Activated T-helper 17 cell treated with anti-CD3 and anti-CD28 coated beads, Interleukin-2, amount 50 U/mL, for 72 hours (primary cell): ENCODE measurements around the gene MRPS26. TPM values are rescaled to one million over a fixed set of nuclear protein-coding genes. Genes with fewer than 3 reads are reported as not detected.

Experiments used
- ATAC-seq: fragments of 150-1000 bp; cut with Tn5 transposase; replicated peaks from 2 replicates; pipeline ENCODE4 v1.10.0; 2021; ENCODE audit warnings: mild to moderate bottlenecking, moderate library complexity
- H3K27ac Mint-ChIP-seq: one replicate; pipeline ENCODE4 v1.8.0; 2022; ENCODE audit warnings: mixed read lengths
- H3K27me3 Mint-ChIP-seq: one replicate; pipeline ENCODE4 v1.8.0; 2022; ENCODE audit warnings: mixed read lengths
- H3K36me3 Mint-ChIP-seq: one replicate; pipeline ENCODE4 v1.8.0; 2022; ENCODE audit warnings: low read depth, mild to moderate bottlenecking, mixed read lengths
- H3K4me1 Mint-ChIP-seq: one replicate; pipeline ENCODE4 v1.8.0; 2022; ENCODE audit warnings: mixed read lengths
- H3K4me3 Mint-ChIP-seq: one replicate; pipeline ENCODE4 v1.8.0; 2022; ENCODE audit warnings: mild to moderate bottlenecking, mixed read lengths
- H3K9me3 Mint-ChIP-seq: one replicate; pipeline ENCODE4 v1.8.0; 2022; ENCODE audit warnings: mixed read lengths
- total RNA-seq, 2 donors: library from RNA; stranded (reverse); gene quantifications; one replicate each; pipeline ENCODE4 v1.2.3, GENCODE V29; 2022

MRPS26 gene
- total RNA-seq, 2 donors from 2014 or later = 52.9 to 66.4 TPM

DNA sequence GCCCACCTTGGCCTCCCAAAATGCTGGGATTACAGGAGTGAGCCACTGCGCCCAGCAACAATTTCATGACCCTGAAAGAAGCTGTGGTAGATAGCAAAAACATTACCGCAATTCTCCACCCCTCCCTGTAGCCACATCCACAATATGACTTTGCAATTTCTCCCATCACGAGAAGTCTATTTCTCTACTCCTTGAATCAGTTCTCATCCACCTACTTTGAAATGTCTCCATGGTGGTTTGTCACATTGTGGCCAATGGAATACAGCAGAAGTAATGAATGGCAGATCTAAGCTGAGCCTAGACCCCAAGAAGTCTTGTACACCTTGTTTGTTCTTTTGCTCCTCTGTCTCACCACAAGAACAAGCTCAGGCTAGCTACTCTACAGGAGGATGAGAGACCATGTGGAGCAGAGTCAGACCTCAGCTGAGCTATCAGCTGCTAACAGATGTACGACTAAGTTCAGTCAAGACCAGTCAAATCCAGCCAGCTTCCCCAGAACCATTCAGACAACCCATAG is 31.8 kb downstream of the MRPS26 start:
- peak overlapping the region; percentile 35 for H3K4me3 Mint-ChIP-seq
- H3K36me3 Mint-ChIP-seq = no peaks in the 10 kb centered on the region
- no peaks in the 10 kb centered on the region for H3K9me3 Mint-ChIP-seq
- no peak overlapping the region for H3K27ac Mint-ChIP-seq
- peak; percentile 61 for ATAC-seq
- H3K27me3 Mint-ChIP-seq = peaks cover 22% of the 10 kb centered on the region
- peaks cover 4% of the 10 kb centered on the region for H3K4me1 Mint-ChIP-seq

DNA sequence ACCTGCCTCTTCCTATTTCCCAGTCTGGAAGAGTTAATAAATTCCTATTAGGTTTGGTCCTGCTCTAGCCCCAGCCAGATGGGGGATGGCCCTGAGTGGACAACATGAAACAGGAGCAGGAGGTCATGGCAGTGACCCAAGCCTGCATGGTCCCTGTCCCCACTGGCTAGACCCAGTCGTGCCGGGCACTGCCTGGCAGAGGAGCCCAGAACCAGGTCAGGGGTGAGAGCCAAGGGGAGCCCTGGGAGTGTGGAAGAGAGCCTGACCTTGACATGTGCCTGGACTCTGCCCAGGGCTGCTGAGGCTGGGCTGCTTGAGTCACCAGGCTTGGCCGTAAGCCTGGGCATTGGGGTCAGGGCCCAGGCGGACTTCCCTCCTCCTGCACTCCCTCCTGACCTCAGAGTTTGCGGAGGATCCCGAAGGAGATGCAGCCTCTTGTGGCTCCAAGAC is 35.1 kb downstream of the MRPS26 start:
- Mint-ChIP-seq H3K4me3 (no peak overlapping the region), H3K36me3 (no peaks in the 10 kb centered on the region), H3K9me3 (no peaks in the 10 kb centered on the region), H3K4me1 (peaks cover 4% of the 10 kb centered on the region), H3K27ac (no peak overlapping the region), H3K27me3 (peaks cover 34% of the 10 kb centered on the region)
- ATAC-seq = no peak

DNA sequence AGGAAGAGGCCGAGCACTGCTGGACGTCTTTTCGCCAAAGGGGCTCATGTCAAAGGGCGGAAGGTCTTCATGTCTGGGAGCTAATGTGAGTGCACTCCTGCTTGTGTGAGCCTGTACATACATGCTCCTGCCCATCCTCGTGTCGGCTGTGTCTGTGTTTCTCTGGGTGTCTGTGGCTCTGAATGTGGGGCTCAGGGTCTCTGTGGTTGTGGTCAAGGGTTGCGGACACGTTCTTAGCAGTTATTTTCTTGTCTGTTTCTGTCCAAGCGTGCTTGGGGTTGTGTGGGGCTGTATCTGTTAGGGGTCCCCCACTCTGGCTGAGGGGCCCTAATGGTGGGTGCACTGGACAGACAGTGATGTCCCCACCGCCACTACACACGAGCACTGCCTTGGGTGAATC is 35.8 kb downstream of the MRPS26 start:
- Mint-ChIP-seq H3K36me3 (no peaks in the 10 kb centered on the region), H3K27me3 (peaks cover 34% of the 10 kb centered on the region), H3K27ac (no peak overlapping the region), H3K4me1 (peaks cover 4% of the 10 kb centered on the region), H3K9me3 (no peaks in the 10 kb centered on the region), H3K4me3 (peak overlapping the region; percentile 9)
- no peak for ATAC-seq

DNA sequence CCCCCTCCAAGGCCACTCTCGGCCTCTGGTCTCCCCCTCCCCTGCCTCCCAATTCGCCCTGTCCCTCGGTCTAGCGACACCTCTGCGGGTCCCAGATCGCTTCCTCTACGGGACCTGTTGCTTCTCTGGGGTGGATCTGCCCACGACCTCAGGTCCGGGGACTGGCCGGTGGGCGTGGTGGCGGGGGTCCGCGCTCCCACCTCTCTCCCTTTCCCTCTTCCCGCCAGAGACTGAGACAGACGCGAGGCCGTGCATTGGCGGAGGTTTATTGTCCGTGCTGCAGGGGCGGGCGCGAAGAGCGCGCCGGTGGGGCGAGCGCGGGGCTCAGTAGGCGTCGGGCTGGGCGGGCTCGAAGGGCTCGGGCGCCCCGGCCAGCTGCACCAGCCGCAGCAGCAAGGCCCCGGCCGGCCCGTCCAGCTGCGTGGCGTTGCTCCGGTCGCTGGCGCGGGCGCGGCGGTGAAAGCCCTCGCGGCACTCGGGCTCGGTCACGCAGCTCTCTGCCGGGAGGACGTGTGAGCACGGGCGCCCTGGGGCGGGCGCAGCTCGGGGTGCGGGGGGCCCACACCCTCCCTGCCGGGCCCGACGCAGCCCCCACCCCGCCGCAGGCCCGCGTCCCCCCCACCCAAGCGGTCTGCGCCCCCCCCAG is 36.6 kb downstream of the MRPS26 start:
- Mint-ChIP-seq H3K27me3 (peaks cover 34% of the 10 kb centered on the region), H3K9me3 (no peaks in the 10 kb centered on the region), H3K4me3 (peak overlapping the region; percentile 9)

DNA sequence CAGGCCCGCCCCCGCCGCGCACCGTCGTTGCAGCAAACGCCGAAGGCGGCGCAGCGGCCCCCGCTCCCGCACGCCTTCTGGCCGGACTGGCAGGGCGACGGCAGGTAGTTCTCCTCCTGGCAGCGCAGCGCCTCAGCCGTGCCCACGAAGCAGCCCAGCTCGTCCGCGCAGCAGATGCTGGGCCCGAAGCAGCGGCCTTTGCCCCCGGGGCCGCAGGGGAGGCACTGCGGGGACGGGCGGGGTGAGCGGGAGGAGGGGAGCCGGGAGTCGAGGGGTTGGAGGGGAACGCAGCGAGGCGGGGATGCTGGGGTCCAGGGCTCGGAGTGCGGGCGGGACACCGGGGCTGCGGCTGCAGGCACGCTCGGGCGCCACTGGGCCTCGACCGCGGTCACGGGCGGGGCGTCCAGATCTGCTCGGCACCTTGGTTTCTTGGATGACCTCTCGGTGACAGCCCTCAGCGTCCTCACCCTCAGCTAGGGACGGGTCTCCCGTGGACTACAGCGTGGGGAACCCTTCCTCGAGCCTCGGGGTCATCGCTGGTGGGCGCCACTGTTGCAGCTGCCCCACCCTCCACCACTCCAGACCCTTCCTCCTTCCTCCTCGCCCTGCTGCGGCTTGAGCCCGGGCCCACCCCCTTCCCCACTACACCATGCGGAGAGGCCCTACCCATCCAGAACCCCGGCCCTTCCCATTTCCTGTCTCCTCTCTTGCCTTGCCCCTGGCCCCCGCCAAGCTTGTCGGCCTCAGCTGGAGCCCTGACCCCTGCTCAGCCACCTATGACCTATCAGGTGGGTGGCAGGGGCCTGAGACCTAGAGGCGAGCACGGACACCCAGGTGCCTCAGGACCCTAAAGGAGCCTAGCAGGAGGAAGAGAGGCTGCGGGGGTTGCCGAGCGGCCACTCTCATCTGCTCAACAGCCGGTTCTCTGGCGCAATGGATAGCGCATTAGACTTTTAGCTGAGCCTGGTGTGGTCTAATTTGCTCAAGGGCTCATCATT is 37.4 kb downstream of the MRPS26 start:
- H3K36me3 Mint-ChIP-seq = no peaks in the 10 kb centered on the region
- no peaks in the 10 kb centered on the region for H3K9me3 Mint-ChIP-seq
- H3K27me3 Mint-ChIP-seq = peaks cover 34% of the 10 kb centered on the region
- ATAC-seq = peak; percentile 52
- H3K4me1 Mint-ChIP-seq = no peaks in the 10 kb centered on the region
- peak overlapping the region; percentile 51 for H3K4me3 Mint-ChIP-seq
- no peak overlapping the region for H3K27ac Mint-ChIP-seq

More for the DNA sequence above, 36.6 kb downstream of the MRPS26 start:
- H3K36me3 Mint-ChIP-seq = no peaks in the 10 kb centered on the region
- peaks cover 4% of the 10 kb centered on the region for H3K4me1 Mint-ChIP-seq
- peak; percentile 30 for ATAC-seq
- no peak overlapping the region for H3K27ac Mint-ChIP-seq

DNA sequence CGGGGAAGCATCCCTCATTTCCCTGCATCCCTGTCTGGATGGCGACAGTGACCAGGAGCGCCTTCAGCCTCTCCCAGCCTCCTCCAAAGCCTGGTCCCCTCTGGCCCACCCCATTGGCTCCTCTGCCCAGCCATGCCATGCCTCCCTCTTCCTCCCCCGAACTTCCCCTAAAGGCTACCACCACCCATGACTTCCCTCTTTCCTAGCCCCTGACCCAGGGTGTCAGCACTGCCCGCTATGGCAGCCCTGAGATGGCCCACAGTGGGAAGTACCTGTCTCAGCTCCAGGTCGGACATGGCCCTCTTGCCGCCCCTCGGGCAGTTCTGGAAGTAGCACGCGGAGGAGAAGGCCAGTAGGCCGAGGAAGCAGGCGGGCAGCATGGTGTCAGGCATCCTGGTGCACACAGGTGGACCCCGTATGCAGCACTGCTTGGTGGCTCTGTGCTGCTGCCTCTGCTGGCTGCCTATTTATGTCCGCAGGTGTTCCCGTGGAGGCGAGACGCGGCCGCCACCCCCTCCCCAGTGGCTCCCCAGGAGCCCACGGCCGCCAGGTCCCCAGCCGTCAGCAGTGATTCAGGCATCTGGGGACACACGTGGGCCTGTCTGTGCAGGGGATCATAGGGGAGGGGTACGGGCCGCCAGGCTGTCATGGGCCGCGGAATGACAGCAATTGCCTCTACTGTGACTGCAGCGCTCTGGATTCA is 38.6 kb downstream of the MRPS26 start, which contains the start of gene AVP:
AVP (minus strand) TSS at position 442 of the 703 bp plus-strand sequence; CDS start at position 392, 50 bp downstream.
- no peak within 1 kb of the TSS for H3K27ac Mint-ChIP-seq
- H3K9me3 Mint-ChIP-seq = no peaks in the 10 kb centered on the region
- H3K4me3 Mint-ChIP-seq = peak within 1 kb of the TSS; percentile 51
- ATAC-seq = no peak
- no peaks in the 10 kb centered on the region for H3K4me1 Mint-ChIP-seq
- H3K27me3 Mint-ChIP-seq = peaks cover 34% of the 10 kb centered on the region
- H3K36me3 Mint-ChIP-seq = no peaks in the 10 kb centered on the region

DNA sequence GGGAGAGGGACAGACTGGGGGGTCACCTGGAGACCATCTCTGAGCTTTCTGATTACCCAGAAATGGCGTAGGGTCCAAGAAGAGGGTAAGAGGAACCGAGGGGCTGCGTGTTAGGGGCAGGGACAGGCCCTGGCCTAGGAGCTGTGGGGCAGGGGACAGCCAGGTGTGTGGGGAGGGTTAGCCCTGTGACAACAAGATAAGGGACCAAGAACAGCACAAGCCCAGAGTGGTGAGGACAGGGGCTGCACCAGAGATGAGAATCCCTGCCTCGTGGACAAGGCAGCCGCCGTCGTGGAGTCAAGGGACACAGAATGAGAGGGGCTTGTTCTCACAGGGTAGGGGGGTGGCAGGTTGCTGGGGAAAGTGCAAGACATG is 39.1 kb downstream of the MRPS26 start:
- no peak overlapping the region for H3K4me3 Mint-ChIP-seq
- H3K9me3 Mint-ChIP-seq = no peaks in the 10 kb centered on the region
- H3K27ac Mint-ChIP-seq = no peak overlapping the region
- H3K4me1 Mint-ChIP-seq = no peaks in the 10 kb centered on the region
- H3K36me3 Mint-ChIP-seq = no peaks in the 10 kb centered on the region
- peaks cover 39% of the 10 kb centered on the region for H3K27me3 Mint-ChIP-seq
- no peak for ATAC-seq

DNA sequence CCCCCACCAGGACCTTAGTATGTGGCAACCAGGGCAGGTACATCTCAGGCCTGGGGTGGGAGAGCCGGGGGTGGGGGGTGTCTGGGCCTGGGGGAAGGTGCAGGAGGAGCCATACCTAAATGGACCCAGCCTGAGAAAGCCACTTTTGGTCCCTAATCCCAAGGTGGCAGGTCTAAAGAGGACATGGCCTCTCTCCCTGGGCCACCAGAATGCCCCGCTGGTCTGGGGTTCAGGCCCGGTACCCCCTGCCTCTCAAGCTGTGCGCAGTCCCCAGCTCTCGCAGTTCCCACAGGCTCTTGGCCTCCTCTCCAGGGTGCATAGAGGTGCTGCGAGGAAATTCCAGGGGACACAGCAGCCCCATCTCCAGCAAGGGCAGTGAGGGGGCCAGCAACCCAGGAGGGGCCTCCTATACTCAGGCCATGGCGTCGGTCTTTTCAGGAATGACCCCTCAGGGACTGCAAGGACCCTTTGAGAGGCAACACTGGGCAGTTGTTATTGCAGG is 39.8 kb downstream of the MRPS26 start:
- Mint-ChIP-seq H3K27me3 (peaks cover 39% of the 10 kb centered on the region), H3K27ac (no peak overlapping the region), H3K4me1 (no peaks in the 10 kb centered on the region)

DNA sequence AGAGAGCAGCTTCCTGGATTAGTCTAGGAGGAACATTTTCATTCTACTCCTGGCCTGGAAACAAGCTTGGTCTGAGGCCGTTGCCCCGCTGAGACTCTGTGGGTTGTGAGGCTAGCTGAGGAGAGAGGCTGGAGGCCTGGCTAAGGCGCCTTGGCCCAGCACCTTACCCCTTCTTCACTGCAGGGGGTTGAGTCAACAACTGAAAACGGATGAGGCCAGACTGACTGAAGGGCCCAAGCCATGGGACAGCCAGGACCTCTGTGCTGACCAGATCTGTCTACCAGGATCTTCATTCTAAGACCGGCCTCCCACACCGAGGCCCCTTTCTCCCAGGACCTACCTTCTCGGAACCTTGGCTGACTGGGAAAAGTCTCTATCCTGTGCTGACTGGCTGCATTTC is 42.2 kb downstream of the MRPS26 start:
- ATAC-seq = no peak
- peaks cover 28% of the 10 kb centered on the region for H3K27me3 Mint-ChIP-seq
- H3K36me3 Mint-ChIP-seq = no peaks in the 10 kb centered on the region

More for the DNA sequence above, 39.8 kb downstream of the MRPS26 start:
- no peaks in the 10 kb centered on the region for H3K9me3 Mint-ChIP-seq
- no peak for ATAC-seq
- H3K4me3 Mint-ChIP-seq = no peak overlapping the region
- H3K36me3 Mint-ChIP-seq = no peaks in the 10 kb centered on the region

DNA sequence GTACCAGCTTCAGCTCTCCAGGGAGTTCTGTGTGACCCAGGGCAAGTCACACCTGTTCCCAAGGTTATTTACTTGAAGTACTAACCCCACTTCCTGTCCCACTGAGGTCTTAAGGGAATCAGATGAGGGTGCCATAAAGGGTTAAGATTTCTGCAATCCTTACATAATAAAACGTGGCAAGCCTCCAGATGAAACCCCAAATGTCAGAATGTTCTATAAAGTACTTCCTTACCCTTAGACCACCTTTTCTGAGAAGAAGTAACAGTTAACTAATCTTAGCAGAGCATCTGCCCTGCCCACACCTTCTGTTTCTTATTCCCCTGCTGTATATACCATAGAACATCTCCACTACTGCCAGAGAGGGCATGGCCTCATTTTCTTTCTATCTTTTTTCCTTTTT is 44.7 kb downstream of the MRPS26 start:
- no peak for ATAC-seq

More for the DNA sequence above, 42.2 kb downstream of the MRPS26 start:
- Mint-ChIP-seq H3K4me3 (no peak overlapping the region), H3K27ac (no peak overlapping the region), H3K9me3 (no peaks in the 10 kb centered on the region), H3K4me1 (peaks cover 4% of the 10 kb centered on the region)

DNA sequence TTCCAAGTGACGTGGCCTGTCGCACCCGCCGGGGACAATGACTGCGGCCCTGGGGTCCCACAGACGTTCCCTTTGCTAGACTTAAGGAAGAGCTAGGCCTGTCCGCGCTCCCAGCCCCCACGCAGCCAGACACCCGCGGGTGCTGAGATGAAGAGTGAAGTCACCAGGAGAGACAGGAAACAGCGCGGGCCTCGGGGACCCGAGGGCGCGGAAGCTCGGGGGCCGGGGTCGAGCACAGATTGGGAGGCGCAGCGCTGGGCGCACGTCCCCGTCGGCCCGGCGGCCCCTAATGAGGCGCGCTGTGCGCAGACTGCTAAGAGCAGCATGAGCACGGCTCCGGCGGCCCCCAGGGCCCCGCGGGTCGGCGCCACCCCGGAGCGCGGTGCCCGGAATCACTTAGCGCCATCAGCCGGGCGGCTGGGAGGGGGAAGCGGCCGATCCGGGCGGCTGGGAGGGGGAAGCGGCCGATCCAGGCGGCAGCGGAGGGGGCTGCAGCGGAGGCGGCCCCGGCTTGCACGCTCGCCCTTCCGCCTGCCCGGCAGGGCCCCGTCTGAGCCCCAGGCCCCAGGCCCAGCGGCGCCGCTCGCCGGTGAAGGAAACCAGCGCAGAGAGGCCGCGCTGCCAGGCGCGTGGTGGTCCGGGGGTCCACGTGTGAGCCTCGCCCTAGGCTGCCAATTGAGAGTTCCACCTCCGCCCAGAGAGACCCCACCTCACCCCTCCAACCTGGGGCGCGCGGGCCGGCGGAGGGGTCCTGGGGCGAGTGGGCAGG is 46.9 kb downstream of the MRPS26 start:
- H3K36me3 Mint-ChIP-seq = no peaks in the 10 kb centered on the region
- H3K4me1 Mint-ChIP-seq = peaks cover 4% of the 10 kb centered on the region
- peak; percentile 69 for ATAC-seq
- H3K4me3 Mint-ChIP-seq = peak overlapping the region; percentile 73
- no peaks in the 10 kb centered on the region for H3K9me3 Mint-ChIP-seq
- no peak overlapping the region for H3K27ac Mint-ChIP-seq
- peaks cover 16% of the 10 kb centered on the region for H3K27me3 Mint-ChIP-seq

More for the DNA sequence above, 44.7 kb downstream of the MRPS26 start:
- no peaks in the 10 kb centered on the region for H3K36me3 Mint-ChIP-seq
- no peak overlapping the region for H3K4me3 Mint-ChIP-seq
- H3K4me1 Mint-ChIP-seq = peaks cover 4% of the 10 kb centered on the region
- peaks cover 16% of the 10 kb centered on the region for H3K27me3 Mint-ChIP-seq
- no peaks in the 10 kb centered on the region for H3K9me3 Mint-ChIP-seq
- H3K27ac Mint-ChIP-seq = no peak overlapping the region

DNA sequence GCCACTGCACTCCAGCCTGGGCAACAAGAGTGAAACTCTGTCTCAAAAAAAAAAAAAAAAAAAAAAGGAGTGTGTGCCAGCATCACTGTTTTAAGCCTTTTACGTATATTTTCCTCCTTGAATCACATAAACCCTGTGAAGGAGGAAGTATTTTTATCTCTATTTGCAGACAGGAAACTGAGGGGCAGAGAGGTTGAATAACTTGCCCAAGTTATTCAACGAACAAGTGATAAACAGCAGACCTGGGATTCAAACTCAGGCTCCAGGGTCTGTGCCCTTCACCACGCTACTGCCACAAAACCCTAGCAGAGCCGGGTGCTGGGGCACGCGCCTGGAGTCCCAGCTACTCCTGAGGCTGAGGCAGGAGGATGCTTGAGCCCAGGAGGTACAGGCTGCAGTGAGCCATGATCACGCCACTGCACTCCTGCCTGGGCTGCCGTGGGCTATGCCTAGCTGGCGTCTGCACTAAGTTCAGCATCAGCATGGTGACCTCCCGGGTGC is 48.1 kb downstream of the MRPS26 start:
- Mint-ChIP-seq H3K27me3 (peaks cover 16% of the 10 kb centered on the region), H3K4me1 (peaks cover 4% of the 10 kb centered on the region), H3K4me3 (peak overlapping the region; percentile 38), H3K36me3 (no peaks in the 10 kb centered on the region), H3K9me3 (no peaks in the 10 kb centered on the region), H3K27ac (no peak overlapping the region)
- ATAC-seq = no peak
